H9 (cell line): Measurements from ENCODE around the gene POU6F2. TPM values are rescaled to one million over a fixed set of nuclear protein-coding genes. Genes with fewer than 3 reads are reported as not detected.

ENCODE experiments used
- DNase-seq: peaks from one replicate; pipeline ENCODE4 v3.0.0-alpha.2; 2017
- H2AFZ ChIP-seq: one replicate; pipeline ENCODE4 v1.6.1; 2013; ENCODE audit warnings: mild to moderate bottlenecking, low read length, control low read depth, moderate library complexity
- H2AK5ac ChIP-seq: 2 replicates; pipeline ENCODE4 v1.6.1; 2013; ENCODE audit warnings: low read length, control low read depth, mixed read lengths; ENCODE audit not compliant: insufficient read length
- H2BK120ac ChIP-seq: one replicate; pipeline ENCODE4 v1.6.1; 2013; ENCODE audit warnings: low read depth, mild to moderate bottlenecking, low read length, control low read depth, inconsistent platforms; ENCODE audit not compliant: poor library complexity, severe bottlenecking
- H2BK12ac ChIP-seq: 2 replicates; pipeline ENCODE4 v1.6.1; 2013; ENCODE audit warnings: low read length, control low read depth, mixed read lengths, low read depth; ENCODE audit not compliant: insufficient read length
- H2BK15ac ChIP-seq: 2 replicates; pipeline ENCODE4 v1.6.1; 2013; ENCODE audit warnings: low read depth, low read length, control low read depth
- H2BK20ac ChIP-seq: one replicate; pipeline ENCODE4 v1.6.1; 2013; ENCODE audit warnings: low read depth, mild to moderate bottlenecking, low read length, control low read depth, inconsistent platforms; ENCODE audit not compliant: poor library complexity, severe bottlenecking
- H2BK5ac ChIP-seq: 2 replicates; pipeline ENCODE4 v1.6.1; 2013; ENCODE audit warnings: low read length, control low read depth, mixed read lengths; ENCODE audit not compliant: insufficient read length
- H3K14ac ChIP-seq: 2 replicates; pipeline ENCODE4 v1.6.1; 2013; ENCODE audit warnings: low read length, control low read depth; ENCODE audit not compliant: insufficient read depth
- H3K18ac ChIP-seq: 2 replicates; pipeline ENCODE4 v1.6.1; 2013; ENCODE audit warnings: low read depth, mild to moderate bottlenecking, mixed read lengths, low read length, control low read depth; ENCODE audit not compliant: insufficient read length
- H3K23ac ChIP-seq: 2 replicates; pipeline ENCODE4 v1.6.1; 2013; ENCODE audit warnings: low read length, control low read depth, mixed read lengths, low read depth; ENCODE audit not compliant: insufficient read length
- H3K23me2 ChIP-seq: 2 replicates; pipeline ENCODE4 v1.6.1; 2013; ENCODE audit warnings: low read depth, mild to moderate bottlenecking, mixed read lengths, low read length, control low read depth; ENCODE audit not compliant: insufficient read length, poor library complexity, severe bottlenecking
- H3K27ac ChIP-seq: 2 replicates; pipeline ENCODE4 v1.5.1; 2013; ENCODE audit warnings: low read length, control low read depth, mixed read lengths, low read depth; ENCODE audit not compliant: insufficient read length
- H3K27me3 ChIP-seq: 2 replicates; pipeline ENCODE4 v1.6.1; 2013; ENCODE audit warnings: low read length, control low read depth, inconsistent platforms; ENCODE audit not compliant: insufficient read depth
- H3K4ac ChIP-seq: 2 replicates; pipeline ENCODE4 v1.6.1; 2013; ENCODE audit warnings: low read depth, mild to moderate bottlenecking, control low read depth, inconsistent platforms, low read length, moderate library complexity
- H3K4me1 ChIP-seq: 2 replicates; pipeline ENCODE4 v1.6.1; 2013; ENCODE audit warnings: low read length, control low read depth, inconsistent platforms; ENCODE audit not compliant: insufficient read depth
- H3K4me2 ChIP-seq: 2 replicates; pipeline ENCODE4 v1.6.1; 2013; ENCODE audit warnings: low read length, control low read depth, mixed read lengths; ENCODE audit not compliant: insufficient read length, insufficient read depth
- H3K56ac ChIP-seq: 2 replicates; pipeline ENCODE4 v1.6.1; 2013; ENCODE audit warnings: low read depth, mild to moderate bottlenecking, mixed read lengths, low read length, control low read depth; ENCODE audit not compliant: insufficient read length
- H3K79me1 ChIP-seq: 2 replicates; pipeline ENCODE4 v1.6.1; 2013; ENCODE audit warnings: low read depth, mild to moderate bottlenecking, moderate library complexity, low read length, control low read depth, inconsistent platforms; ENCODE audit not compliant: insufficient read depth, poor library complexity, severe bottlenecking
- H3K79me2 ChIP-seq: 2 replicates; pipeline ENCODE4 v1.6.1; 2013; ENCODE audit warnings: low read length, control low read depth, inconsistent platforms; ENCODE audit not compliant: insufficient read depth
- H3K9ac ChIP-seq: 2 replicates; pipeline ENCODE4 v1.6.1; 2013; ENCODE audit warnings: low read length, control low read depth, mixed read lengths; ENCODE audit not compliant: insufficient read length; ENCODE audit errors: extremely low read depth
- H3K9me3 ChIP-seq: one replicate; pipeline ENCODE4 v1.6.1; 2013; ENCODE audit warnings: low read depth, low read length, inconsistent platforms; ENCODE audit not compliant: control insufficient read depth
- H3T11ph ChIP-seq: one replicate; pipeline ENCODE4 v1.6.1; 2013; ENCODE audit warnings: mild to moderate bottlenecking, low read length, control low read depth, inconsistent platforms
- H4K20me1 ChIP-seq: one replicate; pipeline ENCODE4 v1.6.1; 2013; ENCODE audit not compliant: control insufficient read depth, insufficient read length, insufficient read depth
- H4K5ac ChIP-seq: 2 replicates; pipeline ENCODE4 v1.6.1; 2013; ENCODE audit warnings: low read depth, mild to moderate bottlenecking, mixed read lengths, low read length, control low read depth; ENCODE audit not compliant: insufficient read length
- H4K8ac ChIP-seq: replicated peaks from 2 replicates; pipeline ENCODE4 v1.6.1; 2013; ENCODE audit warnings: low read length, control low read depth, mixed read lengths, low read depth; ENCODE audit not compliant: insufficient read length
- H4K91ac ChIP-seq: 2 replicates; pipeline ENCODE4 v1.6.1; 2013; ENCODE audit warnings: low read depth, mild to moderate bottlenecking, moderate library complexity, mixed read lengths, low read length, control low read depth; ENCODE audit not compliant: insufficient read length
- H3K27ac Mint-ChIP-seq, 3 experiments: 2 replicates in 2 of 3; 3 replicates in 1 of 3; pipeline ENCODE4 v1.8.0; 2020 to 2021; ENCODE audit warnings: mixed read lengths in 3 of 3, mild to moderate bottlenecking in 1 of 3, moderate library complexity in 1 of 3
- H3K27me3 Mint-ChIP-seq: 2 replicates; pipeline ENCODE4 v1.8.0; 2021; ENCODE audit warnings: low read depth, mild to moderate bottlenecking, moderate library complexity, mixed read lengths
- H3K36me3 Mint-ChIP-seq, 3 experiments: 2 replicates in 2 of 3; 3 replicates in 1 of 3; pipeline ENCODE4 v1.8.0; 2020 to 2021; ENCODE audit warnings: low read depth in 3 of 3, mixed read lengths in 3 of 3; ENCODE audit not compliant: insufficient read depth in 1 of 3
- H3K4me1 Mint-ChIP-seq, 2 experiments: 2 replicates each; pipeline ENCODE4 v1.8.0; 2020; ENCODE audit warnings: mixed read lengths in 2 of 2
- H3K4me3 Mint-ChIP-seq, 2 experiments: 2 replicates in 1 of 2; 3 replicates in 1 of 2; pipeline ENCODE4 v1.8.0; 2020 to 2021; ENCODE audit warnings: mild to moderate bottlenecking in 2 of 2, mixed read lengths in 2 of 2, moderate library complexity in 1 of 2
- H3K9me3 Mint-ChIP-seq, 2 experiments: 2 replicates in 1 of 2; 3 replicates in 1 of 2; pipeline ENCODE4 v1.8.0; 2020; ENCODE audit warnings: mild to moderate bottlenecking in 2 of 2, mixed read lengths in 2 of 2, moderate library complexity in 1 of 2
- CTCF ChIP-seq: fragments of 200-600 bp; sonication (generic); conservative IDR thresholded peaks from 3 replicates; pipeline ENCODE4 v1.8.0; 2021; ENCODE audit warnings: antibody characterized with exemption, mild to moderate bottlenecking
- WGBS: extraction: QIAGEN DNeasy Blood & Tissue Kit; methylation state at CpG from one replicate; pipeline ENCODE4 v1.1.7; 2013; ENCODE audit warnings: missing lambda C conversion rate, low lambda C conversion rate, mixed read lengths; ENCODE audit not compliant: insufficient read length; ENCODE audit errors: extremely low coverage; 5-methylcytosine and 5-hydroxymethylcytosine counted together
- total RNA-seq: library from RNA; stranded (reverse); gene quantifications from 2 replicates; pipeline ENCODE4 v1.2.1, GENCODE V29; 2021

POU6F2 gene
- total RNA-seq, 1 experiment from 2014 or later = 1.9 TPM

GRCh38 chr7:39507866-39508551, 530.3 kb downstream of the POU6F2 start:
- Histone ChIP-seq H2BK5ac (no peak overlapping the region), H3K56ac (no peak overlapping the region), H2AFZ (no peak overlapping the region), H4K5ac (no peak overlapping the region), H3K27me3 (no peaks in the 10 kb centered on the region), H3K27ac (no peak overlapping the region), H3K9ac (no peak overlapping the region), H3K14ac (no peak overlapping the region), H3K18ac (no peak overlapping the region), H3K4me1 (no peaks in the 10 kb centered on the region), H3K23me2 (no peaks in the 10 kb centered on the region), H3T11ph (no peak overlapping the region), H4K8ac (no peak overlapping the region), H3K79me1 (no peaks in the 10 kb centered on the region), H4K91ac (no peak overlapping the region), H2AK5ac (no peak overlapping the region), H2BK15ac (no peak overlapping the region), H2BK12ac (no peak overlapping the region), H3K79me2 (no peaks in the 10 kb centered on the region), H2BK20ac (no peak overlapping the region), H3K4me2 (no peak overlapping the region), H4K20me1 (no peaks in the 10 kb centered on the region), H2BK120ac (no peak overlapping the region), H3K4ac (no peak overlapping the region), H3K23ac (no peak overlapping the region), H3K9me3 (no peaks in the 10 kb centered on the region)
- Mint-ChIP-seq H3K27me3 (no peaks in the 10 kb centered on the region; the same call in 1 of the 2 replicates), H3K36me3 (no peaks in the 10 kb centered on the region), H3K27ac (no peak overlapping the region; a peak in 1 of 7 replicates), H3K4me3 (no peak overlapping the region), H3K9me3 (no peaks in the 10 kb centered on the region), H3K4me1 (peaks cover 0 to 3% of the 10 kb centered on the region in 2 experiments; a peak in 1 of 4 replicates)
- no CpG with 5 or more reads among the region's 8 CpGs for WGBS
- DNase-seq = no peak
- no peak for TF ChIP-seq CTCF
